GM19324 (cell line): Measurements from ENCODE around the gene KIF1C.
A peak's percentile ranks its signal among the peaks of the same experiment; 100 is the strongest.

ENCODE experiments used
- ATAC-seq: cut with Tn5 transposase; IDR thresholded peaks from one replicate; pipeline ENCODE4 v1.9.1; 2021; ENCODE audit warnings: mild to moderate bottlenecking, moderate library complexity; ENCODE audit not compliant: unreplicated experiment, low FRiP score

KIF1C gene

DNA sequence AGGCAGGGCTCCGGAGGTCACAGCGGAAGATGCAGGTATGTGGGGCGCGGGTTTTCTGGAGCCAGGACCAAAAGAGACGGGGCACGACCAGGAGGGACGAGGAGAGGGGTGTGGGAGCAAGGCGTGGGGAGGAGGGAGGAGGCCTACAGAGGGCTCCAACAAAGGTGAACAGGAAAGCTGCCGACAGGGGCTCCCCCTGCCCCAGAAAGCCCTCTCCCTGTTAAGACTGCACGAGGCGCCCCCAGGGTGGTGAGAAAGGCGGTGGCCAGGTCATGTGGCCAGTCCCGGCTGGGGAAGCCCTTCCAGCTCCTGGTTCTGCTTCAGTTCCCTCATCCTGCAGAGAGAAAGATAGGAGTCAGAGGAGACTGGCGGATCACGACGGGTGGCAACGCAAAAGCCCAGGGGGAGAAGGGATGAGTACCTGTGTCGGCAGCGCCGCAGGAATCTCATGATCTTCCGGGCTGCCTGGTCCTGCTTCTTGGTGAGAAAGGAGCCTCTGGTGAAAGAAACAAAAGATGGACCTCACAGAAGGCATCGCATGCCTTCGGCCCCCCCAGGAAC, 29.2 kb upstream of the KIF1C start:
- ATAC-seq: no peak

GRCh38 chr17:4969047-4969550, 28.7 kb upstream of the KIF1C start:
- no peak for ATAC-seq

DNA sequence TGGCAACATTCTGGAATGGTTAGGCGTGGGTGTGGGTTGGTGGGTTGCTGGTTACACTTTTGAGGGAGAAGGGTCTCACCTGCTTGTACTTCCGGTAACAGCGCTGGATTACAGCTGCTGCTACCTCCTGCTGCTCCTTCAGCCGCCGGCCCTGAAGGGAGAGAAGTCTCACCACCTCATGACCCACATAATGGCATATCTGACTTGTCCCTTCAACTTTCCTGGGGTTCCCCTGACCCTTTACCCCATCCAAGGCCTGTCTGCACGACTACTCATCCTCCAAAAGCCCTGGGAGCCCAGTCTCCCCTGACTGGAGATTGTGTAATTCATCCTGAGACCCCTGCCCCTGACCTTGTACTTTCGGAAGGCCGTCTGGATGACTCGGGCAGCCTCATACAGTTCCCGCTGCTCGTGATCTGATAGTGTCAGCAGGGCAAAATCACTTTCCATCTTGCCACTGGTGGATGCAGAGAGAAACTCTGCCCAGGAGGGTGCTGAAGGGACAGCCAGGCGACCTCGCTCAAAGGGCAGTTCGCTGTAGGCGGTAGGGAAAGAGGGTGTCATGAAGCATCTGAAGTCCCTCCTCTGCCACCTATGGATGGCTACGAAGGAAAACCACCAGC, 28.1 kb upstream of the KIF1C start:
- ATAC-seq: no peak

- ATAC-seq: no peak
These were observed 27.5 kb upstream of the KIF1C start for GRCh38 chr17:4970273-4970672.

DNA sequence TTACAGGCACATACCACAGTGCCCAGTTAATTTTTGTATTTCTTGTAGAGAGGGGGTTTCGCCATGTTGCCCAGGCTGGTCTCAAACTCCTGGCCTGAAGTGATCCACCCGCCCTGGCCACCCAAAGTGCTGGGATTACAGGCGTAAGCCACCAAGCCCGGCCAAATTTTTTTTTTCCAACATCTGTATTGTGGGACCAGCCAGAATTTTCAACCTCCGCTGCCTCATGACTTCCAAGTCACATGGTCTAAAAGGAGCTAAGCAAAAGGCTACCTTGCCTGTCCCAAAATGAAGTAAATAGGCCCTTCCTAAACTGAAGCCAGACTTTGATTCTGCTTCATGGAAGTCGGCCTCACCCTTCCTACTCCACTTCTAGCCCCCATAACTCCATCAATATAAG, 25.9 kb upstream of the KIF1C start:
- ATAC-seq: no peak

DNA sequence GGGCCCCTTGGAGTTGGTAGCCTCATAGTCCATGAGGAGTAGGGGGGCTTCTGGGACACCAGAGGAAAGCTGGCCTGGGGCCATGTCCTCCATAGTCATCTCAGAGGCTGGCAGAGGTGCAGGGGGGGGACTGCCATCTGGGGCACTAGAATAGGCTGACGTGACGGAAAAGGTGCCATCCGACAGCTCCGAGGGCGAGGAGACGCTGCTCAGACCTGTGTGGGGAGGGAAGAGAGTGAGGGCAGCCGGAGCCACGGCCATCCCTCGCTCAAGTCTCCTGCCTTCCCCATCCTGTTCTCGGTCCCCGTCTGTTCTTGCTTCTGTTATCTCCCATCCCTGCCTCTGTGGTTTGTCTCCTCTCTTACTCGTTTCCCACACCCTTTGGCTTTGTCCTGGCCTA, 25.4 kb upstream of the KIF1C start:
- no peak for ATAC-seq

DNA sequence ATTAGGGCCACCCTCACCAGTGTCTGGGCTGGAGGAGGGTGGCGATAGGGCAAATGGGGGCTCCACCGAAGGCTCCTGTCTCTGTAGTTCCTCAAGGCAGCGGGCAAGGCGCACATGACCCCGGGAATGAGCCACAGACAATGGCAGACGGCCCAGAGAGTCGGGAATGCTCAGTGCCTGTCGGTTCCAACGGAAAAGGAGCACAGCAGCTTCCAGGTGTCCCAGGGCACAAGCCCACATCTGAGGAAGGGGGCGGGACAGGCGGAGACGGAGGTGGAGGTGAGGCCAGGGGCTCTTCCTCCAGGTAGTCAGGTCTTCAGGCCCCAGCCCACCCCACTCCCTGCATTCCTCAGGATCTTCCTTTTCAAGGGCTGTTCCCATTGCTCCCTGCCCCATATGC, 25.0 kb upstream of the KIF1C start:
- ATAC-seq: no peak

- ATAC-seq: no peak
These were observed 24.3 kb upstream of the KIF1C start for GRCh38 chr17:4973256-4974114.

GRCh38 chr17:4974115-4974670, 23.6 kb upstream of the KIF1C start:
- ATAC-seq: no peak

DNA sequence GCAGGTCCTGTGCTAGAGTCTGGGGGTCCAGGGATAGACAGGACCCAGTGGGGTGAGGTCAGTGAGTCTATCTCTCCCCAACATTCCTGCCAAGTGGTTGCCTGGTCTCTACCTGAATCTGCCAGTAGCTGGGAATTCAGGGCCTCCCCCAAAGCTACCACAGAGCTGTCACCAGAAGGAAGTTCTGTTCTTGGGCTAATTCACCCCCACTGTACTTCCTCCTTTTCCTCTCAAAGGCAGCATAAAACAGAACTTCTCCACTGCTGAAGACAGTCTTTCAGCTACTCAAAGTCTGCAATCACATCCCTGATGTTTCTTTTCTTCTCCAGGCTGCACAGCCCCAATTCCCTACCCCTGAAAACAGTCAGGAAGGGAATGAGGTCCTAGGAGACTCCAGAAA, 19.0 kb upstream of the KIF1C start:
- no peak for ATAC-seq

DNA sequence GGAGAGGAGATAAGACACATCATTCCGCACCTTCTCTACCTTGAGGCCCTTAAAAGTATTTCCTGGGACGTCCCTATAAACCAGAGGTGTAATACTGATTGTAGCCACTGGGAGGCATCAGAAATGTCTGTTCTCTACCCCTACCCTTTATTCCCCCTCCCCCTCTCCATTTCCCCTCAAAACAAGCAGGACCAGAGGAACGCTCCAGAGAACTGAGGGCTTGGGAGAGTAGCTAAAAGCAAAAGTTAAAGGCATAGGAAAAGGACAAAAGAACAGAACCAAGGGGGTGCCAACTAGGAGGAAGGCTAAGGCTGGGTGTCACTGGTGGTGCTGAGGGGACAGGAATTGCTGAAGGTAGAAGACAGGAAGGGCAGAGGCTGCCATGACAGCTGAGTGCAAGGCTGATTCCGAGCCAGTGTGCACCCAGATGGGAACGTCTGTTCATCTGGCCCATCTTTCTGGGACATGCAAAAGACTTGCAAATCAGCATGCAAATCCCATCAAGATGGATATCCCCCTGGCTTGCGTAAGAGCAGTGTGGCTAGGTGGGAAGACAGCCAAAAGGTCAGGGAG, 17.0 kb upstream of the KIF1C start:
- no peak for ATAC-seq

- no peak for ATAC-seq
These were observed 15.4 kb upstream of the KIF1C start for GRCh38 chr17:4982305-4982704.

GRCh38 chr17:4986403-4986802, 11.3 kb upstream of the KIF1C start:
- ATAC-seq: no peak

GRCh38 chr17:4986951-4987766, 10.6 kb upstream of the KIF1C start, which contains the start of gene CAMTA2:
CAMTA2 (minus strand) TSS chr17:4987675; CDS start chr17:4986222, 1,453 bp downstream.
- ATAC-seq: peak; percentile 76

GRCh38 chr17:4987767-4988567, 9.8 kb upstream of the KIF1C start:
- ATAC-seq: peak; percentile 7

DNA sequence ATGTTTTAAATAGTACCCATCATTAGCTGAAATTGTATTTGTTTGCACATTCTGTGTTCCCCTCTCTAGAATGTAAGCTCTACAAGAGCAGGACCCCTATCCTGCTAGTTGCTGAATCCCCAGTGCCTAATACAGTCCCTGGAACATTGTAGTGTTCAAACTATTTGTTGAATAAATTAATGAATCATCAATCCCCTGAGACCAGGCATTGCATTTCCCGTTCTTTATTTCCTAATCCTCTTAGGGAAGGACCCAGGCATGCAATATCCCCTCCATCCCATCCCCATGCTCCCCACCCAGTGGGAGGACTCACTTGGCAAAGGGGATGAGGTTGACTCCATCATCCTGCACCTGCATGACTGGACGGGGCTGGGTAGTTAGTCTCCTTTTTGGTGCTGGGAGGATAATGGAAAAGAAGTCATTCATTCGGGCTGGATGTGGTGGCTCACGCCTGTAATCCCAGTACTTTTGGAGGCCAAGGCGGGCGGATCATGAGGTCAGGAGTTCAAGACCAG, 3.6 kb upstream of the KIF1C start:
- ATAC-seq: no peak

DNA sequence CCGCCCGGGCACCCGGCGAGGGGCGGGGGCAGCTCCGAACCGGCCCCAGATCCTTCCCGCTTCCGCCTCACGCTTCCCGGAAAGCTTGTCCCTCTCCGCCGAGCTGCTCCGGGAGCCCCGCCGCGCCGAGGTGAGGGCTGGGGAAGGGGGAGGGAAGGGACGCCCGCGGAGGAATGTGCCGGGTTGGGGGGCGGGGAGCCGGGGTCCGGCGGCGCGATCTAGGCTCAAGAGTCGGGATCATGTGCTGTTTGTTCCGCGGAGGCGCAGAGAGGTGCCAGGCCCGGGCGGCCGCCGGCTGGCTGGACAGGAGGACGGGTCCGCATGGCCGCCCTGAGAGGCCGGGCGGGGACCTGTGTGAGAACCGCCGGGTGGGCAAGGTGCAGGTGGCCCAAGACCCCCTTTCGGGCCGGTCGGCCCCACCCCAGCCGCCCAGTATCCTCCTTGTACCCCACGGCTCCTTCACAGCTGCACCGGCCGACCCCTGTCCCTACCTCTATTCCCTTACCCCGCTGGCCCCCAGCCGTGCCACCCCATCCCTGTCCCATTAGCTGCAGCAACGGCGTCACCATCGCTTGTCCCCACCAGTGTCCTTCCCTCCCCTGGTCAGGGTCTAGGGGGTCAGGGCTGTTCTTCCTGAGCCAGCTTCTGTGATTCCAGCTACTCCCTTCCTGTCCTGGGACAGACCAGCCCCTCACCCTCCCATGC, 429 bp downstream of the KIF1C start:
- peak; percentile 15 for ATAC-seq

DNA sequence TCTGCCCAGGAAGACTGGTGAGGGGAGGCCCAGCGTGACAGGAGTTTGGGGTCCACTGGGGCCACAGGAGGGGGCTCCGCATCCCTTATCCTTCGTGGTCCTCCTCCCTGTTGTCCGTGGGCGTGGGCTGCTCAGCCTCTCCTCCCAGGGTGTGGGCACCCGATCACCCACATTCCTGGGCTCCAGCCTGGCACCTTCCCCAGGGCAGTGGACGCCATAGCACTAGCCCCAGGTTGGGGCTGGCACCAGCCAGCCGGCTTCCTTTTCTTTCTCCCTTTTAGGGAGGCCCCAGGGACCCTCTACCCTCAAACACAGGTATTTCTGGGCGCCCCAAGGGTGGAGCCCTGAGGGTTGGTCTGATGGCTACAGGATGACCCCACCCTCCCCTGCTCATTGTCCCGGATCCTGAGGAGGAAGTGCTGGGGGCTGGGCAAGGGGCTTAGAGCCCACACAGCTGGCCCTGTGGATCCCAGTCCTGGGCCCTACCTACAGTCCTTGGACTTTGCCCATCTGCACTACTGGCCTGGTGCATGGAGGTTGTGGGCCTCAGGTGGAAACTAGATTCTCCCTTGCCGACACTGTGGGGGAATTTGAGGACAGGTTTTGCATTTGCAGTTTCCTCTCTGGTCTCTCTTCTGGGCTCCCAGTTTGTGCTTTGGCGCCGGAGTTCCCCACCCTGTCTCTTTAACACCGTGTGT, 1.1 kb downstream of the KIF1C start:
- ATAC-seq: no peak
